NCI-H2107 treated with DMSO at 0.1 percent for 48 hours (cell line): Measurements from ENCODE around the gene BIRC6.
"Not testable (repeated sequence)": the region's sequence is repeated elsewhere in the genome, so short reads cannot be mapped to it uniquely, and the experiment has no call there.

ENCODE experiments used
- DNase-seq: peaks from one replicate; lab custom pipeline; 2025; ENCODE audit not compliant: unreplicated experiment; lab: John Stamatoyannopoulos, UW

The BIRC6 gene

GRCh38 chr2:32356681-32357317 lies at the start of gene BIRC6:
BIRC6 (plus strand) TSS chr2:32357023; CDS start chr2:32357162, 139 bp downstream.
- peak; percentile 79 for DNase-seq

GRCh38 chr2:32310577-32310976 lies 46.2 kb upstream of the BIRC6 start:
- no peak for DNase-seq

- no peak for DNase-seq
Observed at GRCh38 chr2:32314886-32315285, 41.9 kb upstream of the BIRC6 start.

- DNase-seq: not testable (repeated sequence)
Observed at GRCh38 chr2:32328679-32329078, 28.1 kb upstream of the BIRC6 start.

GRCh38 chr2:32329180-32329980 lies 27.4 kb upstream of the BIRC6 start:
- DNase-seq: not testable (repeated sequence)

- no peak for DNase-seq
Observed at GRCh38 chr2:32330136-32330535, 26.7 kb upstream of the BIRC6 start.

- no peak for DNase-seq
Observed at GRCh38 chr2:32342801-32343200, 14.0 kb upstream of the BIRC6 start.

GRCh38 chr2:32350797-32351196 lies 6.0 kb upstream of the BIRC6 start:
- DNase-seq: not testable (repeated sequence)

GRCh38 chr2:32355976-32356680 lies 695 bp upstream of the BIRC6 start:
- DNase-seq: peak; percentile 29

- no peak for DNase-seq
Observed at GRCh38 chr2:32357318-32358110, 691 bp downstream of the BIRC6 start.

- DNase-seq: no peak
Observed at GRCh38 chr2:32358111-32358482, 1.3 kb downstream of the BIRC6 start.

GRCh38 chr2:32360416-32360815 lies 3.6 kb downstream of the BIRC6 start:
- DNase-seq: no peak

GRCh38 chr2:32362997-32363396 lies 6.2 kb downstream of the BIRC6 start:
- not testable (repeated sequence) for DNase-seq

- DNase-seq: no peak
Observed at GRCh38 chr2:32363597-32363996, 6.8 kb downstream of the BIRC6 start.

- not testable (repeated sequence) for DNase-seq
Observed at GRCh38 chr2:32364290-32364689, 7.5 kb downstream of the BIRC6 start.

- DNase-seq: not testable (repeated sequence)
Observed at GRCh38 chr2:32365679-32366078, 8.9 kb downstream of the BIRC6 start.

GRCh38 chr2:32366595-32366994 lies 9.8 kb downstream of the BIRC6 start:
- DNase-seq: no peak

- DNase-seq: no peak
Observed at GRCh38 chr2:32369222-32369621, 12.4 kb downstream of the BIRC6 start.

GRCh38 chr2:32370942-32371341 lies 14.1 kb downstream of the BIRC6 start:
- DNase-seq: not testable (repeated sequence)

GRCh38 chr2:32372519-32373182 lies 15.8 kb downstream of the BIRC6 start:
- no peak for DNase-seq
